HEK293 (cell line): ENCODE measurements around the gene RBM22.

Experiments
- TRIM28 ChIP-seq: IDR thresholded peaks from 2 replicates; pipeline ENCODE4 v1.6.1; 2011; ENCODE audit warnings: low read length, control low read depth, borderline replicate concordance
- ZFP69B ChIP-seq: fragments of 450-650 bp; formaldehyde crosslinking; IDR thresholded peaks from 2 replicates; pipeline ENCODE4 v1.5.1; 2016; ENCODE audit warnings: missing biosample characterization, missing genetic modification characterization
- ZNF140 ChIP-seq: fragments of 450-650 bp; formaldehyde crosslinking; IDR thresholded peaks from 2 replicates; pipeline ENCODE4 v1.5.1; 2016; ENCODE audit warnings: missing biosample characterization, missing genetic modification characterization
- ZNF175 ChIP-seq: fragments of 450-650 bp; formaldehyde crosslinking; IDR thresholded peaks from 2 replicates; pipeline ENCODE4 v1.5.1; 2016; ENCODE audit warnings: missing biosample characterization, missing genetic modification characterization
- ZNF324 ChIP-seq: fragments of 450-650 bp; formaldehyde crosslinking; IDR thresholded peaks from 2 replicates; pipeline ENCODE4 v1.5.1; 2016; ENCODE audit warnings: missing biosample characterization, missing genetic modification characterization
- ZNF341 ChIP-seq: fragments of 450-650 bp; formaldehyde crosslinking; IDR thresholded peaks from 2 replicates; pipeline ENCODE4; 2016; ENCODE audit warnings: low read depth, missing biosample characterization, missing genetic modification characterization
- ZNF626 ChIP-seq: fragments of 450-650 bp; sonication (Bioruptor Pico); formaldehyde crosslinking; IDR thresholded peaks from 2 replicates; pipeline ENCODE4 v1.5.1; 2018; ENCODE audit warnings: missing biosample characterization, missing genetic modification characterization, inconsistent platforms
- ZNF664 ChIP-seq: fragments of 450-650 bp; formaldehyde crosslinking; IDR thresholded peaks from 2 replicates; pipeline ENCODE4 v1.5.1; 2016; ENCODE audit warnings: missing biosample characterization, missing genetic modification characterization
- TF ChIP-seq, protein P1 (sequence below): fragments of 450-650 bp; formaldehyde crosslinking; IDR thresholded peaks from 2 replicates; pipeline ENCODE4 v1.5.1; 2016; ENCODE audit warnings: missing biosample characterization, missing genetic modification characterization
- TF ChIP-seq, protein P2 (sequence below): fragments of 450-650 bp; formaldehyde crosslinking; IDR thresholded peaks from 2 replicates; pipeline ENCODE4 v1.5.1; 2016; ENCODE audit warnings: missing biosample characterization, missing genetic modification characterization
- TF ChIP-seq, protein P3 (sequence below): fragments of 450-650 bp; formaldehyde crosslinking; IDR thresholded peaks from 2 replicates; pipeline ENCODE4 v1.5.1; 2016; ENCODE audit warnings: missing biosample characterization, missing genetic modification characterization
- TF ChIP-seq, protein P4 (sequence below): fragments of 450-650 bp; formaldehyde crosslinking; IDR thresholded peaks from 2 replicates; pipeline ENCODE4 v1.5.1; 2016; ENCODE audit warnings: missing biosample characterization, missing genetic modification characterization
- TF ChIP-seq, protein P5 (sequence below): fragments of 450-650 bp; formaldehyde crosslinking; IDR thresholded peaks from 2 replicates; pipeline ENCODE4 v1.5.1; 2016; ENCODE audit warnings: missing biosample characterization, missing genetic modification characterization
- TF ChIP-seq, protein P6 (sequence below): sonication (generic); formaldehyde crosslinking; IDR thresholded peaks from 2 replicates; pipeline ENCODE4 v1.8.1; 2022; ENCODE audit warnings: mild to moderate bottlenecking, moderate library complexity, missing genetic modification reagents

DNA sequence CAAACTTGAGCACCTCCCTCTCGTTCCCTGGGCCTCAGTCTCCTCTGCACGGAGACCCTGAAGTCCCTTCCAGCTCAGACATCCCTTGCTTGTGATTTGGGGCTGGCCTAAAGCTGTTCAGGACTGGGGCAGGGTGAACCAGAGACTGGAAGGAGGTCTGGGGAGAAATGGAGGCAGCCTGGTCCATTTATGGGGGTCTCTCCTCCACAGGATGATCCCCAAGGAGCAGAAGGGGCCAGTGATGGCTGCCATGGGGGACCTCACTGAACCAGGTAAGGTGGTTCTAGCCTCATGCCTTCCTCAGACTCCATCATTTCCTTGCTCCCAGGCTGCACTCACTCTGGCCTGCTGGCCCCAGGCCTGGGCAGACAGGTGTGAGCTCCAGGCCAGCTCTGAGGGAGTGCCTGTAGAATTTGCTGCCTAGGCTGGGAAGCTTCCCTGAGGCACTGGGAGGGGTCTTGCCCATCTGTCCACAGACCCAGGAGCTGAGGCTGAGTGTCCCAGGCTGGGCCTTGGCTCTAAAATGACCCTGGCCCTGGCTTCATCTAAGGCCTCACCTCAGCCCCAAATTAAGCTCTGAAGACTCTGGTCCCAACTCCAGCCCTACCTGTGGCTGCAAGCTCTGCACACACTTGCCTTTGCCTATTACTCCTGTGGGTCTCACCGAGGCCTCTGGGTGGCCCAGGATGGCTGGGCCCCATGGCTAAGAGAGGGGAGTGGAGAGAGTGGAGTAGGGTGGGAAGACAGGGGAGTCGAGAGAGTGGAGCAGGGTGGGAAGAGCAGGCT, 37.9 kb downstream of the RBM22 start:
- TF ChIP-seq, protein P1, sequence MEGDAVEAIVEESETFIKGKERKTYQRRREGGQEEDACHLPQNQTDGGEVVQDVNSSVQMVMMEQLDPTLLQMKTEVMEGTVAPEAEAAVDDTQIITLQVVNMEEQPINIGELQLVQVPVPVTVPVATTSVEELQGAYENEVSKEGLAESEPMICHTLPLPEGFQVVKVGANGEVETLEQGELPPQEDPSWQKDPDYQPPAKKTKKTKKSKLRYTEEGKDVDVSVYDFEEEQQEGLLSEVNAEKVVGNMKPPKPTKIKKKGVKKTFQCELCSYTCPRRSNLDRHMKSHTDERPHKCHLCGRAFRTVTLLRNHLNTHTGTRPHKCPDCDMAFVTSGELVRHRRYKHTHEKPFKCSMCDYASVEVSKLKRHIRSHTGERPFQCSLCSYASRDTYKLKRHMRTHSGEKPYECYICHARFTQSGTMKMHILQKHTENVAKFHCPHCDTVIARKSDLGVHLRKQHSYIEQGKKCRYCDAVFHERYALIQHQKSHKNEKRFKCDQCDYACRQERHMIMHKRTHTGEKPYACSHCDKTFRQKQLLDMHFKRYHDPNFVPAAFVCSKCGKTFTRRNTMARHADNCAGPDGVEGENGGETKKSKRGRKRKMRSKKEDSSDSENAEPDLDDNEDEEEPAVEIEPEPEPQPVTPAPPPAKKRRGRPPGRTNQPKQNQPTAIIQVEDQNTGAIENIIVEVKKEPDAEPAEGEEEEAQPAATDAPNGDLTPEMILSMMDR (tag by site-specific recombination), result no peak
- TF ChIP-seq ZNF341, result no peak
- TF ChIP-seq, protein P2, sequence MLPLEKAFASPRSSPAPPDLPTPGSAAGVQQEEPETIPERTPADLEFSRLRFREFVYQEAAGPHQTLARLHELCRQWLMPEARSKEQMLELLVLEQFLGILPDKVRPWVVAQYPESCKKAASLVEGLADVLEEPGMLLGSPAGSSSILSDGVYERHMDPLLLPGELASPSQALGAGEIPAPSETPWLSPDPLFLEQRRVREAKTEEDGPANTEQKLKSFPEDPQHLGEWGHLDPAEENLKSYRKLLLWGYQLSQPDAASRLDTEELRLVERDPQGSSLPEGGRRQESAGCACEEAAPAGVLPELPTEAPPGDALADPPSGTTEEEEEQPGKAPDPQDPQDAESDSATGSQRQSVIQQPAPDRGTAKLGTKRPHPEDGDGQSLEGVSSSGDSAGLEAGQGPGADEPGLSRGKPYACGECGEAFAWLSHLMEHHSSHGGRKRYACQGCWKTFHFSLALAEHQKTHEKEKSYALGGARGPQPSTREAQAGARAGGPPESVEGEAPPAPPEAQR (tag by site-specific recombination), result no peak
- TF ChIP-seq ZNF324 (tag by site-specific recombination), result no peak
- TF ChIP-seq, protein P3, sequence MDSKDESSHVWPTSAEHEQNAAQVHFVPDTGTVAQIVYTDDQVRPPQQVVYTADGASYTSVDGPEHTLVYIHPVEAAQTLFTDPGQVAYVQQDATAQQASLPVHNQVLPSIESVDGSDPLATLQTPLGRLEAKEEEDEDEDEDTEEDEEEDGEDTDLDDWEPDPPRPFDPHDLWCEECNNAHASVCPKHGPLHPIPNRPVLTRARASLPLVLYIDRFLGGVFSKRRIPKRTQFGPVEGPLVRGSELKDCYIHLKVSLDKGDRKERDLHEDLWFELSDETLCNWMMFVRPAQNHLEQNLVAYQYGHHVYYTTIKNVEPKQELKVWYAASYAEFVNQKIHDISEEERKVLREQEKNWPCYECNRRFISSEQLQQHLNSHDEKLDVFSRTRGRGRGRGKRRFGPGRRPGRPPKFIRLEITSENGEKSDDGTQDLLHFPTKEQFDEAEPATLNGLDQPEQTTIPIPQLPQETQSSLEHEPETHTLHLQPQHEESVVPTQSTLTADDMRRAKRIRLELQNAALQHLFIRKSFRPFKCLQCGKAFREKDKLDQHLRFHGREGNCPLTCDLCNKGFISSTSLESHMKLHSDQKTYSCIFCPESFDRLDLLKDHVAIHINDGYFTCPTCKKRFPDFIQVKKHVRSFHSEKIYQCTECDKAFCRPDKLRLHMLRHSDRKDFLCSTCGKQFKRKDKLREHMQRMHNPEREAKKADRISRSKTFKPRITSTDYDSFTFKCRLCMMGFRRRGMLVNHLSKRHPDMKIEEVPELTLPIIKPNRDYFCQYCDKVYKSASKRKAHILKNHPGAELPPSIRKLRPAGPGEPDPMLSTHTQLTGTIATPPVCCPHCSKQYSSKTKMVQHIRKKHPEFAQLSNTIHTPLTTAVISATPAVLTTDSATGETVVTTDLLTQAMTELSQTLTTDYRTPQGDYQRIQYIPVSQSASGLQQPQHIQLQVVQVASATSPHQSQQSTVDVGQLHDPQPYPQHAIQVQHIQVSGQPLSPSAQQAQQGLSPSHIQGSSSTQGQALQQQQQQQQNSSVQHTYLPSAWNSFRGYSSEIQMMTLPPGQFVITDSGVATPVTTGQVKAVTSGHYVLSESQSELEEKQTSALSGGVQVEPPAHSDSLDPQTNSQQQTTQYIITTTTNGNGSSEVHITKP (tag by site-specific recombination), result no peak
- TF ChIP-seq, protein P4, sequence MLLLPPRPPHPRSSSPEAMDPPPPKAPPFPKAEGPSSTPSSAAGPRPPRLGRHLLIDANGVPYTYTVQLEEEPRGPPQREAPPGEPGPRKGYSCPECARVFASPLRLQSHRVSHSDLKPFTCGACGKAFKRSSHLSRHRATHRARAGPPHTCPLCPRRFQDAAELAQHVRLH, result no peak
- TF ChIP-seq, protein P5, sequence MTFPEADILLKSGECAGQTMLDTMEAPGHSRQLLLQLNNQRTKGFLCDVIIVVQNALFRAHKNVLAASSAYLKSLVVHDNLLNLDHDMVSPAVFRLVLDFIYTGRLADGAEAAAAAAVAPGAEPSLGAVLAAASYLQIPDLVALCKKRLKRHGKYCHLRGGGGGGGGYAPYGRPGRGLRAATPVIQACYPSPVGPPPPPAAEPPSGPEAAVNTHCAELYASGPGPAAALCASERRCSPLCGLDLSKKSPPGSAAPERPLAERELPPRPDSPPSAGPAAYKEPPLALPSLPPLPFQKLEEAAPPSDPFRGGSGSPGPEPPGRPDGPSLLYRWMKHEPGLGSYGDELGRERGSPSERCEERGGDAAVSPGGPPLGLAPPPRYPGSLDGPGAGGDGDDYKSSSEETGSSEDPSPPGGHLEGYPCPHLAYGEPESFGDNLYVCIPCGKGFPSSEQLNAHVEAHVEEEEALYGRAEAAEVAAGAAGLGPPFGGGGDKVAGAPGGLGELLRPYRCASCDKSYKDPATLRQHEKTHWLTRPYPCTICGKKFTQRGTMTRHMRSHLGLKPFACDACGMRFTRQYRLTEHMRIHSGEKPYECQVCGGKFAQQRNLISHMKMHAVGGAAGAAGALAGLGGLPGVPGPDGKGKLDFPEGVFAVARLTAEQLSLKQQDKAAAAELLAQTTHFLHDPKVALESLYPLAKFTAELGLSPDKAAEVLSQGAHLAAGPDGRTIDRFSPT, result no peak
- TF ChIP-seq ZNF664 (tag by site-specific recombination), result no peak
- TF ChIP-seq ZNF140 (tag by site-specific recombination), result no peak
- TF ChIP-seq, protein P6, sequence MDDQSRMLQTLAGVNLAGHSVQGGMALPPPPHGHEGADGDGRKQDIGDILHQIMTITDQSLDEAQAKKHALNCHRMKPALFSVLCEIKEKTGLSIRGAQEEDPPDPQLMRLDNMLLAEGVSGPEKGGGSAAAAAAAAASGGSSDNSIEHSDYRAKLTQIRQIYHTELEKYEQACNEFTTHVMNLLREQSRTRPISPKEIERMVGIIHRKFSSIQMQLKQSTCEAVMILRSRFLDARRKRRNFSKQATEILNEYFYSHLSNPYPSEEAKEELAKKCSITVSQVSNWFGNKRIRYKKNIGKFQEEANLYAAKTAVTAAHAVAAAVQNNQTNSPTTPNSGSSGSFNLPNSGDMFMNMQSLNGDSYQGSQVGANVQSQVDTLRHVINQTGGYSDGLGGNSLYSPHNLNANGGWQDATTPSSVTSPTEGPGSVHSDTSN (CRISPR knock-in tag), result no peak
- TF ChIP-seq ZFP69B (tag by site-specific recombination), result no peak
- TF ChIP-seq TRIM28, result no peak
- no peak for TF ChIP-seq ZNF626 (tag by site-specific recombination)
- TF ChIP-seq ZNF175, result no peak
